CD4-positive, alpha-beta T cell treated with Interleukin-12 subunit alpha and Interleukin-12 subunit beta, for 1 hour (primary cell): Measurements from ENCODE around the gene XAGE3.
"Not testable (repeated sequence)": the region's sequence is repeated elsewhere in the genome, so short reads cannot be mapped to it uniquely, and the experiment has no call there.

Source experiments
- DNase-seq: peaks from one replicate; pipeline ENCODE4 v3.0.0-alpha.2; 2020

The XAGE3 gene

GRCh38 chrX:52867610-52868348 is at the start of gene XAGE3:
Gene XAGE3 (minus strand): TSS chrX:52868083. CDS start chrX:52867133, 950 bp downstream.
- no peak for DNase-seq

GRCh38 chrX:52914704-52915103 is 46.8 kb upstream of the XAGE3 start:
- not testable (repeated sequence) for DNase-seq

- DNase-seq = not testable (repeated sequence)
Observed at GRCh38 chrX:52913681-52914080, 45.8 kb upstream of the XAGE3 start.

GRCh38 chrX:52909313-52909969 is 41.6 kb upstream of the XAGE3 start:
- DNase-seq = not testable (repeated sequence)

- not testable (repeated sequence) for DNase-seq
Observed at GRCh38 chrX:52907900-52908299, 40.0 kb upstream of the XAGE3 start.

GRCh38 chrX:52907137-52907536 is 39.3 kb upstream of the XAGE3 start:
- not testable (repeated sequence) for DNase-seq

GRCh38 chrX:52906072-52906471 is 38.2 kb upstream of the XAGE3 start:
- not testable (repeated sequence) for DNase-seq

- DNase-seq = not testable (repeated sequence)
Observed at GRCh38 chrX:52905531-52905930, 37.6 kb upstream of the XAGE3 start.

GRCh38 chrX:52896855-52897709 is 29.2 kb upstream of the XAGE3 start, which contains the start of gene FAM156B:
Gene FAM156B (plus strand): TSS chrX:52897330. CDS start chrX:52907226, 9,896 bp downstream.
- not testable (repeated sequence) for DNase-seq

GRCh38 chrX:52896438-52896837 is 28.6 kb upstream of the XAGE3 start:
- DNase-seq = not testable (repeated sequence)

GRCh38 chrX:52888090-52888489 is 20.2 kb upstream of the XAGE3 start:
- DNase-seq = not testable (repeated sequence)

GRCh38 chrX:52887459-52887858 is 19.6 kb upstream of the XAGE3 start:
- DNase-seq = not testable (repeated sequence)

- DNase-seq = not testable (repeated sequence)
Observed at GRCh38 chrX:52876386-52876785, 8.5 kb upstream of the XAGE3 start.

GRCh38 chrX:52875436-52875835 is 7.6 kb upstream of the XAGE3 start:
- DNase-seq = not testable (repeated sequence)

GRCh38 chrX:52874661-52875060 is 6.8 kb upstream of the XAGE3 start:
- DNase-seq = no peak

GRCh38 chrX:52873825-52874224 is 5.9 kb upstream of the XAGE3 start:
- not testable (repeated sequence) for DNase-seq

- no peak for DNase-seq
Observed at GRCh38 chrX:52870046-52870445, 2.2 kb upstream of the XAGE3 start.

- DNase-seq = no peak
Observed at GRCh38 chrX:52865343-52865998, 2.4 kb downstream of the XAGE3 start.

GRCh38 chrX:52856991-52857525 is 10.8 kb downstream of the XAGE3 start:
- DNase-seq = not testable (repeated sequence)

- DNase-seq = no peak
Observed at GRCh38 chrX:52852110-52852860, 15.6 kb downstream of the XAGE3 start.

GRCh38 chrX:52843619-52844018 is 24.3 kb downstream of the XAGE3 start:
- DNase-seq = not testable (repeated sequence)
